ENCODE measurements around the gene CAMTA1. TPM values are rescaled to one million over a fixed set of nuclear protein-coding genes. Genes with fewer than 3 reads are reported as not detected.

The CAMTA1 gene
- total RNA-seq, 4 donors from 2014 or later, result 45.3 to 68.9 (median 62.0) TPM

- no peak for ATAC-seq (ENCODE audit: low FRiP score)
- no peak for DNase-seq (ENCODE audit: low spot score)
- no peak for TF ChIP-seq CTCF (IDR thresholded peaks at IDR 0.05)
Observed at GRCh38 chr1:7373876-7374562, 588.8 kb downstream of the CAMTA1 start.

DNA sequence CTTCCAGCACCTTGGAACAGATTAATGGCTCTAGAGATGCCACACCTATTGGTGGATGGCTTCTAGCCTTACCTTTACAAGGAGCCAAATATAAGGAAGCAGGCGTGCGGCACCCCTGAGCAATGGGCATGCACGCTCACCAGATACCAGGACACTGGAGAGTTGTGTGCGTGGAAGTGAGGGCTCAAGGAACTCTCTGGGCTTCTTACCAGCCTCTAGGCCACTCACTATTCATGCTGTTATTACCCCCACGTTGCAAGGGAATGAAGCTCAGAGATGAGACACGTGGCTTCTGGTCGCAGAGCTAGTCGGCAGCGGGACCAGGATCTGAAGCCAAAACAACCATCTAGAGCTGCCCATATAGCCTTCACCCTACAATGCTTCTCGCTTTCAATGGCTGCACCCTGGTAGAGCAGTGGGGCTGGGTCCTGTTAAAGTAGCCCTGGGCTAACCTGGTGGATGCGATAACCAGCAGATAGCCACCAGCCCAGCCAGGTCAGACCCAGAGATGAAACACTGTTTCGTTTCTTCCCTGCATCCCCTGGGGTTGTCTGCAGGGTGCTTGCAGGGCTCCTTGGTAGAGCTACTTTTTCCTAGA lies 589.4 kb downstream of the CAMTA1 start:
- no peak for ATAC-seq (ENCODE audit: low FRiP score)
- DNase-seq (ENCODE audit: low spot score), result no peak
- no peak for TF ChIP-seq CTCF (IDR thresholded peaks at IDR 0.05)

- no peak for TF ChIP-seq CTCF (IDR thresholded peaks at IDR 0.05)
- ATAC-seq (ENCODE audit: low FRiP score) (no peak), DNase-seq (ENCODE audit: low spot score) (no peak)
Observed at GRCh38 chr1:7375329-7375728, 590.1 kb downstream of the CAMTA1 start.

DNA sequence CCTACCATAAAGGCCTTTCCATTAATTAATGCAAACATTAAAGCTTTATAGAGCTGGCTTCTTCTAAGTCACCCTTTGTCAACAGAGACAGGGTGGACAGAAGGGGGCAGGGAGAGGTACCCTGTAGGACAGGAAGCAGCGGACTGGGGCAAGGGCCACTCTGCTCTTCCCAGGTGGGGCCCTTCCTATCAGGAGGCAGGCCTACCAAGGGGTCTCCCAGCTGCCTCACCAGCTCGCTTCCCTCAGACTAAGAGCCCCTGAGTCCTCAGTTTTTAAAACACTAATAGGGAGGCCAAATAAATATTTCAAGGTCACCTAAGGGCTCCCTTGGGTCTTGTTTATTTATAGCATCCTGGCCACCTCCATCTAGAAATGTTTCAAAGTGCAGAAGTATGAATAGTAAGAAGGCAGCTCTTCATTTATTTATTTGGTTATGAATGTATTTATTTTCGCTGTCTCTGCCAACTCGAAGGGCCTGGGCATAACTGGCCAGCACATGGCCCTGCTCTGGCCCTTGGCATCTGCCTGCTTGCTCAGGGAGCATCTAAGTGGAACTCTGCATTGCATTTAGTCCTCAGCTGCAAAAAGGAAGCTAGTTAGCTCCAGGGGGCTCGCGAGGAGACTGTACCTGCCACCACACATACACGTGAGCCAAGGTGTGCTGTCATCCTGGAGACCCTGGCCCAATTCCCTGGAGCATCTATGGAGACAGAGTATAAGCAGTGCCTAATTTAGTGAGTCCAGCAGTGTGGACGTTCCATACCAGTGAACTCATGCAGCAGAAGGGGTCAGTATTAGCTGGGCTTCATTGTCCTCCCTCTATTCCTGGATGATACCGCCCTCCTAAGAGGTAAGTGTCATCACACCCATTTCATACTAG lies 590.8 kb downstream of the CAMTA1 start:
- ATAC-seq (ENCODE audit: low FRiP score), result no peak
- DNase-seq (ENCODE audit: low spot score), result no peak
- no peak for TF ChIP-seq CTCF (IDR thresholded peaks at IDR 0.05)

DNA sequence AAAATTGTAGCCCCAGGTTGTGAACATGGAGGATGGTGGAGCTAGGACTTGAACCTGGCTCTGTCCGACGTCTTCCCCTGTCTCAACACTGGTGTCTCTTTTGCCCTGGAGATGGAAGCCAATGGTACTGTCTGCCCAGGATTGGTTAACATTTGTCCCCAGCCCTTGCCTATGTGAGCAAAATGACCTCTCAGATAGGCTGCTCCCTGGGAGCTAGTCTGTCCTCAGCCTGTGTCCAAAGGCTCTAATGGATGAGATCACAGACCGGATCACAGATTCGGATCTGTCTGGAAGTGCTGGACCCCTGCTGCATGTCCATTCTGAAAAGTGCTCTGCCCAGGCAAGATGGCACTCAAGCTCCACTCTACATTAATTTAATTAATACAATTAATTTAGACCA lies 591.4 kb downstream of the CAMTA1 start:
- TF ChIP-seq CTCF (IDR thresholded peaks at IDR 0.05), result no peak
- ATAC-seq (ENCODE audit: low FRiP score) (no peak), DNase-seq (ENCODE audit: low spot score) (no peak)

DNA sequence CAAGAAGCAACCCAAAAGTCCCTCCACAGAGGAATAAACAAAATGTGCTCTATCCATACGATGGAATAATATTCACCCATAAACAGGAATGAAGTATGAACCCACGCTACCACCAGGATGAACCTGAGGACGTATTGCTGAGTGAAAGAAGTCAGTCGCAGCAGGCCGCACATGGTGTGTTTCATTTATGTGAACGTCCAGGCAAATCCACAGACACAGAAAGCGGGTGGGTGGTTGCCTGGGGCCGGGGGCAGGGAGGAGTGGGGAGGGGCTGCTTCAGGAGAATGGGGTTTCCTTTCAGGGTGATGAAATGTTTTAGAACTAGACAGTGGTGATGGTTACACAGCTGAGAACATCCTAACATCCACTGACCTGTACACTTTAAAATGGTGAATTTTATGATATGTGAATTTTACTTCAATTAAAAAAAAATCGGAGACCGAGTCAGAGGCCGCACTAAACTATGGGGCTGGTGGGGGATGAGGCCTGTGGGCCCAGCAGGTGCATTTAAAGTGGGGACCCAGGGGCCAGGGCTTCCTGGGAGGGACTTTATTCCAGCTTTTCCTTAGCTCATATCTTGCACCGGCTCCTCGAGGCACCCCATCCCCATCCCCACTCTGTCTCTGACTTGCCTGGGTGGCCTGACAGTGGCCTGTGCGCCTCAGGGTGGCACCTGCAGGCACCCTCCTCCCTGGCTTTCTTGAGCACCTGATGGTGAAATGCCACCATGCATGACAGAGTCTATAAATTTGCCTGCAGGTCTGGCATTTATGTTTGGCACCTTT lies 593.3 kb downstream of the CAMTA1 start:
- no peak for TF ChIP-seq CTCF (IDR thresholded peaks at IDR 0.05)
- DNase-seq (ENCODE audit: low spot score) (no peak), ATAC-seq (ENCODE audit: low FRiP score) (no peak)

Measured in omental fat pad (tissue), 4 donors.